ENCODE data around the gene ALCAM.

The ALCAM gene

DNA sequence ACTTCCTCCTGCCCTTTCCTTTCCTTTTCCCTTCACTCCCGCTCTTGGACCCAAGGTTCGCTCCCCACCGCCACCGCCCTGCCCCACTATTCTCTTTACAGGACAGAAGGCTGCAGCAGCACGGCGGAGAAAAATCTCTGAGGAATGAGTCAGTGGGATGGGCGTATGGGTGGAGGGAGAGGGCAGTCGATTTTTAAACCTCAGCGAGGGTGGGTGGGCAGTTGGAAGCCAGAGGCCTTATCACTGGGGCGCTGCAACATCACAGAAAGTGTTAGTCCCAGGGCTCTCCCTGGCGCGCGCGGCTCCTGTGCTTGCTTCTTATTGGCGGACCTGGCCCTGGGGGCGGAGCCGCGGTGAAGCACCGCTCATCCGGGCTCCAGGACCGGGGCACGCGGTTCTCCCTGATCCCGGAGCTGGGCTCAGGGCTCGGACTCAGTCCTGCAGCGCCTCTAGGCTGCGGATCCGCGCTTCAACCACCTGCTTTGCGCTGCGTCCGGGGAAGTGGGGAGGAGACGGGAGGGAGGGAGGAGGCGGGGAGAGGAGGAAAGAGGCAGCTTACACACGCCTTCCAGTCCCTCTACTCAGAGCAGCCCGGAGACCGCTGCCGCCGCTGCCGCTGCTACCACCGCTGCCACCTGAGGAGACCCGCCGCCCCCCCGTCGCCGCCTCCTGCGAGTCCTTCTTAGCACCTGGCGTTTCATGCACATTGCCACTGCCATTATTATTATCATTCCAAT, at the start of gene ALCAM:
ALCAM (plus strand) TSS at position 584 of the 737 bp plus-strand sequence.
- H3K4me1 ChIP-seq (ENCODE audit: control insufficient read depth, low read depth, low read length), result peaks cover 20% of the 10 kb centered on the region
- peaks cover 40% of the 10 kb centered on the region for H3K27me3 ChIP-seq (ENCODE audit: control insufficient read depth, insufficient read depth, low read length)
- H3K4me3 ChIP-seq (ENCODE audit: low read length), result peak within 1 kb of the TSS; percentile 88
- H3K36me3 ChIP-seq (ENCODE audit: control insufficient read depth, low read depth, low read length), result no peaks in the 10 kb centered on the region
- no peaks in the 10 kb centered on the region for H3K9me3 ChIP-seq (ENCODE audit: control insufficient read depth, low read depth, low read length)
- H3K27ac ChIP-seq (ENCODE audit: low read length), result no peak within 1 kb of the TSS
- peak within 1 kb of the TSS; percentile 69 for H3K9ac ChIP-seq (ENCODE audit: low read length)

DNA sequence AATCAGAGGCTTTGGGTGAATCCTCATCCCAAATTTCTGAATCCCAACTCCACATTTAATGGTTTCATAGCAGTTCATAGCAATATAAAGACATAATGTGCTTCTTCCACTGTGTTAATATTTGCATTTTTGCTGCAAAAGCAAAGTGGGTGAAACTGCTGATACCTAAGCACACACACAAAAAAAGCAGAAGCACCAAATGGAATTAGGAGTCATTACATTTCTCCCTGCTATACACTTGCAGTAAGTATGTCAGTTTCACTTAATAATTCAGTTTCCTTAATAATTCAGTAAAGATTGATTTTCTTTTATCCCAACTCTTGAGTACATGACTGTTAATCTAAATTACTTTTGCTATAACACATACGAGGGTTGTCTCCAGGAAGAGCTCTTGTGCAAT, 48.9 kb upstream of the ALCAM start:
- no peak overlapping the region for H3K9ac ChIP-seq (ENCODE audit: low read length)
- H3K4me1 ChIP-seq (ENCODE audit: control insufficient read depth, low read depth, low read length), result no peaks in the 10 kb centered on the region
- H3K36me3 ChIP-seq (ENCODE audit: control insufficient read depth, low read depth, low read length), result no peaks in the 10 kb centered on the region

DNA sequence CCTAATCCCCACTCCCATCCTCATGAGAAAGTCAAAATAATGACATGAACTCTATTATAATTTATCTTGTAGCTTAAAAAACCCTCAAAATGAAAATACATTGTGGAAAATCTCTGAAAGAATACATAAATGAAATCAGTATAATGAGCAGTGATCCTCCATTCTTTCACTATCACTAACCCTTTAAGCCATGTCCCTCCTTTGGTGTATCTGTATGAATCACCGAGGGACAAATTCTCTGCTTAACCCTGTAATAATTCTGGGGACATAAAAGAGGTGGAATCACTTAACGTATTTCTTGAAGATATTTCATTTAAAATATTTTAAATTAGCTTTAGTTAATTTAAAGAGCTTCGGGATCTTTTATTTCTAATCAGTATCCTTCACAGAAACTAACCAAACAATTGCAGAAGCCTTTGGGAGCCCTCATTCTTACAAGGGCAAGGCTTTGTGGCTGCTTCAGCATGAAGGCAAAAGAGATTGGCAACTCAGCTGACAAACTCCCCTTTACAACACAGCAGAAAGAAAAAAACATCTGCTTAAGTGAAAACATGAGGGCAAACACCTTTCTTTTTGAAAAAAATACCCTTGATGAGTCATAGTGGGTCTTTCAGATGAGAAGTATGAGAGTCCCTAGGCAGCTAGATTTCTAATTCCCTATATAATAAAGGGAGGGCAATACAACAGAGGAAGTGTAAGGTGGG, 44.0 kb upstream of the ALCAM start:
- H3K4me3 ChIP-seq (ENCODE audit: low read length), result no peak overlapping the region
- no peak overlapping the region for H3K9ac ChIP-seq (ENCODE audit: low read length)
- H3K4me1 ChIP-seq (ENCODE audit: control insufficient read depth, low read depth, low read length), result no peaks in the 10 kb centered on the region
- no peak overlapping the region for H3K27ac ChIP-seq (ENCODE audit: low read length)
- no peaks in the 10 kb centered on the region for H3K27me3 ChIP-seq (ENCODE audit: control insufficient read depth, insufficient read depth, low read length)
- no peaks in the 10 kb centered on the region for H3K9me3 ChIP-seq (ENCODE audit: control insufficient read depth, low read depth, low read length)
- no peaks in the 10 kb centered on the region for H3K36me3 ChIP-seq (ENCODE audit: control insufficient read depth, low read depth, low read length)

More for the DNA sequence above, 48.9 kb upstream of the ALCAM start:
- no peak overlapping the region for H3K27ac ChIP-seq (ENCODE audit: low read length)
- H3K27me3 ChIP-seq (ENCODE audit: control insufficient read depth, insufficient read depth, low read length), result no peaks in the 10 kb centered on the region
- no peaks in the 10 kb centered on the region for H3K9me3 ChIP-seq (ENCODE audit: control insufficient read depth, low read depth, low read length)
- H3K4me3 ChIP-seq (ENCODE audit: low read length), result no peak overlapping the region

DNA sequence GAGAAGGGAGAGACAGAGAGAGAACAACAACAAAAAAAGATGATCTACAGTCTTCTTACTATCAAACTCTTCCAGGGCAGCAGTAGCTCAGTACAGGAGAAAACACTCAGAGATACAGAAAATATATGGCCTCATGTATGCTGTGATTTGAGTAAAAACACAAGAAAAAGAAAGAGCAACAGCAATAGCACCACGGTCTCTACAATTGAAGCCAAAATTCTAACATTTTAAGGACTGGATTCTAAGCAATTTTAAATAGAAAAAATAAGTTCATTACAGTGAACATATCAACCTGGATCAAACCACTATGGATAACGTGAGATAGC, 43.5 kb upstream of the ALCAM start:
- Histone ChIP-seq H3K4me3 (ENCODE audit: low read length) (no peak overlapping the region), H3K4me1 (ENCODE audit: control insufficient read depth, low read depth, low read length) (no peaks in the 10 kb centered on the region), H3K9ac (ENCODE audit: low read length) (no peak overlapping the region), H3K9me3 (ENCODE audit: control insufficient read depth, low read depth, low read length) (no peaks in the 10 kb centered on the region), H3K27me3 (ENCODE audit: control insufficient read depth, insufficient read depth, low read length) (no peaks in the 10 kb centered on the region), H3K27ac (ENCODE audit: low read length) (no peak overlapping the region), H3K36me3 (ENCODE audit: control insufficient read depth, low read depth, low read length) (no peaks in the 10 kb centered on the region)

DNA sequence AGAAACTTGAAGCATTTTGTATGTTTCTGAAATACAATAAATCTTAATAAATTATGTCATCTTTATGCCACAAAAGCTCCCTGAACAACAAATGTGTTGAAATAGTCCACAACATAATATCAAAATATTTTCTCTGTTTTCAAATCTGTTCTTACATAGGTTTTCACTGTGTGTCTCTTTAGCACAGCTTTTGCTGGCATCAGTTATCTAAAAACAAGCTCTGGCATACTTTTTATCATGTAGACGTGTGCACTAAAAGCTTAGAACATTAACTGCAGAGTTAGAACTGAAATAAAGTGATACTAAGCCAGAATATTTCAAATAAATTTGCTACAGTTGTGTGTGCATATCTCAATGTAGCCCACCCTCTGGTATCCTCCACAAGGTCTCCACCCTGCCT, 41.8 kb upstream of the ALCAM start:
- Histone ChIP-seq H3K9me3 (ENCODE audit: control insufficient read depth, low read depth, low read length) (no peaks in the 10 kb centered on the region), H3K36me3 (ENCODE audit: control insufficient read depth, low read depth, low read length) (no peaks in the 10 kb centered on the region), H3K4me3 (ENCODE audit: low read length) (no peak overlapping the region), H3K9ac (ENCODE audit: low read length) (no peak overlapping the region), H3K4me1 (ENCODE audit: control insufficient read depth, low read depth, low read length) (no peaks in the 10 kb centered on the region), H3K27me3 (ENCODE audit: control insufficient read depth, insufficient read depth, low read length) (no peaks in the 10 kb centered on the region), H3K27ac (ENCODE audit: low read length) (no peak overlapping the region)

DNA sequence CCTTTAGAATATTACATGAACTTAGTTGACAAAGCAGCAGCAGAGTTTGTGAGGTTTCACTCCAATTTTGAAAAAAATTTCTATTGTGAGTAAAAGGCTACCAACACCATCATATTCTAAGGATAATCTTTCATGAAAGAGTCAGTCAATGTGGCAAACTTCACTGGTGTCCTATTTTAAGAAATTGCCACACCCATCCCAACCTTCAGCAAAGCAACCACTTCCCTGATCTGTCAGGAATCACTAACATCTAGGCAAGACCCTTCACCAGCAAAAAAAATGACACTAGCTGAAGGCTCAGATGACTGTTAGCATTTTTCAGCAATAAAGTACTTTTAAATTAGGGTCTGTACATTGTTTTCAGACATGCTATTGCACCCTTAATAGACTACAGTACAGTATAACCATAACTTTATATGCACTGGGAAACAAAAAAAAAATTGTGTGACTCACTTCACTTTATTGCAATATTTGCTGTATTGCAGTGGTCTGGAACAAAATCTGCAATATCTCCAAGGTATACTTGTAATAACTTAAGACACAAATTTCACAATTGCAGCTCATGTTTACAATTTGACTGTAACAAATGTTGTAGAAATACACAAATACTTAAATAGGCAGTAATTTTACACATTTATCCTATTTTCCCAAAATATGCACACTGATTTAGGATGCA, 38.9 kb upstream of the ALCAM start:
- Histone ChIP-seq H3K4me3 (ENCODE audit: low read length) (no peak overlapping the region), H3K9me3 (ENCODE audit: control insufficient read depth, low read depth, low read length) (peaks cover 3% of the 10 kb centered on the region), H3K36me3 (ENCODE audit: control insufficient read depth, low read depth, low read length) (no peaks in the 10 kb centered on the region), H3K4me1 (ENCODE audit: control insufficient read depth, low read depth, low read length) (no peaks in the 10 kb centered on the region), H3K27ac (ENCODE audit: low read length) (no peak overlapping the region), H3K27me3 (ENCODE audit: control insufficient read depth, insufficient read depth, low read length) (no peaks in the 10 kb centered on the region), H3K9ac (ENCODE audit: low read length) (no peak overlapping the region)

DNA sequence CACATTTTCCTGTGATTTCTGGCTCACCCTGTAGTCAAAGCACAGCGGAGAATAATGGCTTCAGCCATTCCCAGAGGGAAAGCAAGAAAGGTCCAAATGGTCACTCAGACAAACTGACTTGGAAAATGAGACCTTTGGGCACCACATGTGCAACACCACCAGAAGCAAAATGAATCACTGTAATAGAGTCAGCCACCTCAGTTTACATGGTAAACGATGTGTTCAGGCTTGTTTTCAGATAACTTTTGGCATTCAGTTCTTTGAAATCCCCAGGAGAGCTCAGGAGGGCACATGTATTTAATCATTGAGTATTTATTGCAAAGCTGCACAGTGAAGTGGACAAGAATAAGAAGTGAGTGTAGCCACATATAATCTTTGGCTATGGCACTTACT, 38.4 kb upstream of the ALCAM start:
- Histone ChIP-seq H3K9me3 (ENCODE audit: control insufficient read depth, low read depth, low read length) (peaks cover 8% of the 10 kb centered on the region), H3K9ac (ENCODE audit: low read length) (no peak overlapping the region), H3K4me3 (ENCODE audit: low read length) (no peak overlapping the region), H3K27me3 (ENCODE audit: control insufficient read depth, insufficient read depth, low read length) (no peaks in the 10 kb centered on the region), H3K27ac (ENCODE audit: low read length) (no peak overlapping the region), H3K4me1 (ENCODE audit: control insufficient read depth, low read depth, low read length) (no peaks in the 10 kb centered on the region), H3K36me3 (ENCODE audit: control insufficient read depth, low read depth, low read length) (no peaks in the 10 kb centered on the region)

DNA sequence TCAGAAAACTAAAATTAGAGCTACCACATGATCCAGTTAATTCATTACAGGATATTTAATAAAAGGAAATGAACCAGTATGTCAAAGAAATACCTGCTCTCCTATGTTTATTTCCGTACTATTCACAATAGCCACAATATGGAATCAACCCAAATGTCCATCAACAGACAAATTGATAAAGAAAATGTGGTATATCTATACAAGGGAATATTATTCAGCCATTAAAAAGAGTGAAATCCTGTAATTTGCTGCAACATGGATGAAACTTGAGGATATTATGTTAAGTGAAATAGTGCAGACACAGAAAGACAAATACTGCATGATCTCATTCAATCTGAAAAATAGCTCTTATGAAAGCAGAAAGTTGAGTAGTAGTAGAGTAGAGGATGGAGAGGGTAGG, 33.7 kb upstream of the ALCAM start:
- H3K9me3 ChIP-seq (ENCODE audit: control insufficient read depth, low read depth, low read length), result peaks cover 8% of the 10 kb centered on the region

DNA sequence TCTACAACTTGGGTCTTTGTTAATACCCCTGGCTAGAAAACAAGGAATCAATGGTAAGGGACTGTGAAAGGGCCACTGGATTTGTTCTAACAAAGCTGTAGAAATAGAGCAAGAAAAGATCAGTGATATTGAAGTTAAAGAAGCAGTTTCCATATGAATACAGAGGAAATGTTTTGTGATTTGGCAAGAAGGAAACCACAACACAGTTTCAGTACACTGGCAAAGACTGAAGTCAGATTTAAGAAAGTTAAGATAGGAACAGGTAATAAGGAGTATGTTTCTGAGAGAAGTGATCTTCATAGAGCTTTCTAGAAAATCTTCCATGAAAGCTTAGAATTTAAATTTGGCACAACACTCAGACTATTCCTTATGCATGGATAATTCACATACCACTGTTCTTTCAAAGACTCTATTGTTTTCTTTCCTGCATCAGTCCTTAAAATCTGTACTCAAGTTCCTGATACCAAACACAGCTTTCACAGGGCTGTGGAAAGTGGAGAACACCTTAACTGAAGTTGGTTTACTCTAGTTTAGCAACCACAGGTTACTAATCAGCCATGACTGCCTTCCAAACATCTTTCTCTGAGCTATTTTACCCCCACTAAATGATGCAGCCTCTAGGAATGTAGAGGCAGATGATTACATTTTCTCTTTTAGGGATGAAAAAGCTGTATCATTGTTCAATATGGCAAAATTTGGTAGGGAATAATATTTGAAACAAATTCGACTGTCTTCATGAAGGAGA, 32.4 kb upstream of the ALCAM start:
- Histone ChIP-seq H3K4me3 (ENCODE audit: low read length) (no peak overlapping the region), H3K4me1 (ENCODE audit: control insufficient read depth, low read depth, low read length) (no peaks in the 10 kb centered on the region), H3K9ac (ENCODE audit: low read length) (no peak overlapping the region), H3K36me3 (ENCODE audit: control insufficient read depth, low read depth, low read length) (no peaks in the 10 kb centered on the region), H3K27me3 (ENCODE audit: control insufficient read depth, insufficient read depth, low read length) (no peaks in the 10 kb centered on the region), H3K27ac (ENCODE audit: low read length) (no peak overlapping the region), H3K9me3 (ENCODE audit: control insufficient read depth, low read depth, low read length) (peaks cover 8% of the 10 kb centered on the region)

More for the DNA sequence above, 33.7 kb upstream of the ALCAM start:
- H3K4me1 ChIP-seq (ENCODE audit: control insufficient read depth, low read depth, low read length), result no peaks in the 10 kb centered on the region
- H3K27me3 ChIP-seq (ENCODE audit: control insufficient read depth, insufficient read depth, low read length), result no peaks in the 10 kb centered on the region
- H3K36me3 ChIP-seq (ENCODE audit: control insufficient read depth, low read depth, low read length), result no peaks in the 10 kb centered on the region
- H3K27ac ChIP-seq (ENCODE audit: low read length), result no peak overlapping the region
- no peak overlapping the region for H3K4me3 ChIP-seq (ENCODE audit: low read length)
- H3K9ac ChIP-seq (ENCODE audit: low read length), result no peak overlapping the region

DNA sequence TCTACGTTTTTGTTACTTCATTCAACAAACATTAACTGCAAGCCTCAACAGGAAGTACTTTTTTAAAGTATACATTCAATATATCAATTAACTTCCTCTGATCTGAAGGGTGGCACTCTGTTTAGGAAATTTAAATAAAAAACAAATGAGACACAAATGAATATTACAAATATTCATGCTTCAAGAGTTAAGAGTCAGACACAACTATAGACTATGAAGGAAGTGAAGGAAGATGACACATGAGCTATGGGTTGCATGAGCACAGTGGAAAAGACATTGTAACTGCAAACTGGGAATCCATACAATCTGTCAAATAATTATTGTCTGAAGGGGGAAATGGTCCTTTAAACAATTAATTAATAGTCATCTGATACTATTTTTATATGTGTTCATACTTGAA, 26.8 kb upstream of the ALCAM start:
- Histone ChIP-seq H3K4me3 (ENCODE audit: low read length) (no peak overlapping the region), H3K4me1 (ENCODE audit: control insufficient read depth, low read depth, low read length) (no peaks in the 10 kb centered on the region), H3K27ac (ENCODE audit: low read length) (no peak overlapping the region), H3K9me3 (ENCODE audit: control insufficient read depth, low read depth, low read length) (no peaks in the 10 kb centered on the region), H3K27me3 (ENCODE audit: control insufficient read depth, insufficient read depth, low read length) (no peaks in the 10 kb centered on the region), H3K9ac (ENCODE audit: low read length) (no peak overlapping the region), H3K36me3 (ENCODE audit: control insufficient read depth, low read depth, low read length) (no peaks in the 10 kb centered on the region)

DNA sequence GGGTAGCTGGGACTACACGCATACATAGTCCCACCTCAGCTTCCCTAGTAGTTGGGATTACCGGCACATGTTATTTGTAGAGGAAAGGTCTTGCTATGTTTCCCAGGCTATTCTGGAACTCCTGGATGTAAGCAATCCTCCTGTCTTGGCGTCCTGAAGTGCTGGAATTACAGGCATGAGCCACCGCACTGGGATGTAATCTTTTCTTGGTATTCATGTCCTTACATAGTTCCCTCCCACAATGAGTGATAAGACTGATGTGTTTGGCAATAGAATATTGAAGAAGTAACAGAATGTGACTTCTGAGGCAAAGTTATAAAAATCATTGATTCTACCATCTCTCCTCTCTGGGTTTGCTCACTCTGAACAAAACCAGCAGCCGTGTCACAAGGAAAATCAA, 22.7 kb upstream of the ALCAM start:
- no peak overlapping the region for H3K9ac ChIP-seq (ENCODE audit: low read length)
- no peak overlapping the region for H3K4me3 ChIP-seq (ENCODE audit: low read length)
- no peaks in the 10 kb centered on the region for H3K4me1 ChIP-seq (ENCODE audit: control insufficient read depth, low read depth, low read length)
- no peaks in the 10 kb centered on the region for H3K9me3 ChIP-seq (ENCODE audit: control insufficient read depth, low read depth, low read length)
- no peak overlapping the region for H3K27ac ChIP-seq (ENCODE audit: low read length)
- H3K27me3 ChIP-seq (ENCODE audit: control insufficient read depth, insufficient read depth, low read length), result no peaks in the 10 kb centered on the region
- H3K36me3 ChIP-seq (ENCODE audit: control insufficient read depth, low read depth, low read length), result no peaks in the 10 kb centered on the region
